GM18870 (cell line): ENCODE results near the gene FRMD7.
"Not testable (repeated sequence)": the region's sequence is repeated elsewhere in the genome, so short reads cannot be mapped to it uniquely, and the experiment has no call there.

Experiments
- ATAC-seq: cut with Tn5 transposase; IDR thresholded peaks from one replicate; pipeline ENCODE4 v1.9.1; 2021; ENCODE audit warnings: moderate library complexity; ENCODE audit not compliant: unreplicated experiment

FRMD7 gene

GRCh38 chrX:132127743-132128142 lies at the start of gene FRMD7:
Gene FRMD7 (minus strand): TSS chrX:132128020. CDS start chrX:132127844, 176 bp downstream.
- ATAC-seq, result no peak

GRCh38 chrX:132173647-132174046 lies 45.8 kb upstream of the FRMD7 start:
- no peak for ATAC-seq

GRCh38 chrX:132171881-132172280 lies 44.1 kb upstream of the FRMD7 start:
- ATAC-seq, result no peak

- no peak for ATAC-seq
Measured at GRCh38 chrX:132171478-132171877, 43.7 kb upstream of the FRMD7 start.

- ATAC-seq, result no peak
Measured at GRCh38 chrX:132169554-132169953, 41.7 kb upstream of the FRMD7 start.

GRCh38 chrX:132165651-132166050 lies 37.8 kb upstream of the FRMD7 start:
- ATAC-seq, result no peak

- ATAC-seq, result no peak
Measured at GRCh38 chrX:132165005-132165404, 37.2 kb upstream of the FRMD7 start.

GRCh38 chrX:132163094-132163493 lies 35.3 kb upstream of the FRMD7 start:
- ATAC-seq, result not testable (repeated sequence)

- no peak for ATAC-seq
Measured at GRCh38 chrX:132153166-132153565, 25.3 kb upstream of the FRMD7 start.

GRCh38 chrX:132146456-132146855 lies 18.6 kb upstream of the FRMD7 start:
- no peak for ATAC-seq

GRCh38 chrX:132144061-132144460 lies 16.2 kb upstream of the FRMD7 start:
- no peak for ATAC-seq

- ATAC-seq, result no peak
Measured at GRCh38 chrX:132125906-132126305, 1.9 kb downstream of the FRMD7 start.

- ATAC-seq, result no peak
Measured at GRCh38 chrX:132120913-132121312, 6.9 kb downstream of the FRMD7 start.

- no peak for ATAC-seq
Measured at GRCh38 chrX:132119821-132120515, 7.9 kb downstream of the FRMD7 start.

- ATAC-seq, result no peak
Measured at GRCh38 chrX:132119283-132119682, 8.5 kb downstream of the FRMD7 start.

- ATAC-seq, result no peak
Measured at GRCh38 chrX:132118358-132118757, 9.5 kb downstream of the FRMD7 start.

- ATAC-seq, result no peak
Measured at GRCh38 chrX:132115792-132116191, 12.0 kb downstream of the FRMD7 start.

- no peak for ATAC-seq
Measured at GRCh38 chrX:132114607-132115006, 13.2 kb downstream of the FRMD7 start.

- no peak for ATAC-seq
Measured at GRCh38 chrX:132107291-132107690, 20.5 kb downstream of the FRMD7 start.

GRCh38 chrX:132101799-132102198 lies 26.0 kb downstream of the FRMD7 start:
- ATAC-seq, result no peak

GRCh38 chrX:132101206-132101605 lies 26.6 kb downstream of the FRMD7 start:
- ATAC-seq, result no peak

GRCh38 chrX:132098704-132099103 lies 29.1 kb downstream of the FRMD7 start:
- ATAC-seq, result not testable (repeated sequence)

GRCh38 chrX:132094164-132094563 lies 33.7 kb downstream of the FRMD7 start:
- no peak for ATAC-seq
